GM18873 (cell line): Measurements from ENCODE around the gene NFKB2.

Experiments
- ATAC-seq: cut with Tn5 transposase; IDR thresholded peaks from one replicate; pipeline ENCODE4 v1.9.1; 2021; ENCODE audit warnings: mild to moderate bottlenecking, moderate library complexity, moderate number of reproducible peaks; ENCODE audit not compliant: unreplicated experiment, low FRiP score

The NFKB2 gene

GRCh38 chr10:102394079-102394800 is 1.3 kb upstream of the NFKB2 start:
- peak; percentile 77 for ATAC-seq

GRCh38 chr10:102394801-102395399 is 605 bp upstream of the NFKB2 start:
- no peak for ATAC-seq

- ATAC-seq = no peak
Measured at GRCh38 chr10:102396317-102396650, 779 bp downstream of the NFKB2 start.

- ATAC-seq = no peak
Measured at GRCh38 chr10:102396730-102397151, 1.2 kb downstream of the NFKB2 start.

GRCh38 chr10:102397222-102398171 is 2.0 kb downstream of the NFKB2 start:
- no peak for ATAC-seq

- ATAC-seq = no peak
Measured at GRCh38 chr10:102398172-102399020, 2.9 kb downstream of the NFKB2 start.

GRCh38 chr10:102399217-102400021 is 3.9 kb downstream of the NFKB2 start:
- peak; percentile 30 for ATAC-seq

GRCh38 chr10:102400076-102400475 is 4.6 kb downstream of the NFKB2 start:
- no peak for ATAC-seq

- no peak for ATAC-seq
Measured at GRCh38 chr10:102400598-102401341, 5.3 kb downstream of the NFKB2 start.

- ATAC-seq = no peak
Measured at GRCh38 chr10:102401342-102401654, 5.8 kb downstream of the NFKB2 start.

GRCh38 chr10:102401735-102402511 is 6.4 kb downstream of the NFKB2 start:
- no peak for ATAC-seq

- no peak for ATAC-seq
Measured at GRCh38 chr10:102402512-102402896, 7.0 kb downstream of the NFKB2 start.

GRCh38 chr10:102403115-102403514 is 7.6 kb downstream of the NFKB2 start:
- no peak for ATAC-seq

GRCh38 chr10:102404361-102405107 is 9.0 kb downstream of the NFKB2 start:
- no peak for ATAC-seq

- ATAC-seq = no peak
Measured at GRCh38 chr10:102405108-102405571, 9.6 kb downstream of the NFKB2 start.

- ATAC-seq = no peak
Measured at GRCh38 chr10:102405632-102406031, 10.1 kb downstream of the NFKB2 start.

- ATAC-seq = no peak
Measured at GRCh38 chr10:102406815-102407214, 11.3 kb downstream of the NFKB2 start.
